H1 (cell line): ENCODE results near the gene PRDM2. TPM values are rescaled to one million over a fixed set of nuclear protein-coding genes. Genes with fewer than 3 reads are reported as not detected.

Experiments used
- CTCF ChIA-PET: fragments of 300-600 bp; sonication (Branson Sonifier 250); formaldehyde crosslinking; loops from one replicate; lab custom pipeline; 2021; ENCODE audit not compliant: partially characterized antibody; lab: Charles Lee
- POLR2A ChIA-PET: fragments of 300-600 bp; sonication (Branson Sonifier 250); formaldehyde crosslinking; loops from one replicate; lab custom pipeline; 2021; ENCODE audit warnings: inconsistent platforms; ENCODE audit not compliant: partially characterized antibody; lab: Charles Lee
- DNase-seq, 2 experiments: peaks; one replicate each; pipeline versions ENCODE4 v3.0.0 to v3.0.0-alpha.2; 2010 to 2022; ENCODE audit warnings: low spot score in 2 of 2, low read depth in 1 of 2, mixed read lengths in 1 of 2
- FAIRE-seq: peaks from 2 replicates; lab custom pipeline; 2011; peaks lifted over from hg19 to GRCh38; lab: Jason Lieb, UNC
- H2AFZ ChIP-seq: 2 replicates; pipeline ENCODE4 v1.8.1; 2012; ENCODE audit warnings: low read length, inconsistent platforms
- H2AK5ac ChIP-seq: 2 replicates; pipeline ENCODE4 v1.6.1; 2013; ENCODE audit warnings: low read depth, low read length
- H2BK120ac ChIP-seq: replicated peaks from 2 replicates; pipeline ENCODE3; 2013; ENCODE audit warnings: low read depth, low read length, inconsistent platforms
- H2BK12ac ChIP-seq: 2 replicates; pipeline ENCODE4 v1.6.1; 2013; ENCODE audit warnings: low read depth, low read length
- H2BK15ac ChIP-seq: 2 replicates; pipeline ENCODE4 v1.6.1; 2013; ENCODE audit warnings: low read length
- H2BK20ac ChIP-seq: 2 replicates; pipeline ENCODE4 v1.6.1; 2013; ENCODE audit warnings: low read length
- H2BK5ac ChIP-seq: 2 replicates; pipeline ENCODE4 v1.6.1; 2013; ENCODE audit warnings: low read depth, low read length
- H3K14ac ChIP-seq: 2 replicates; pipeline ENCODE4 v1.6.1; 2013; ENCODE audit warnings: inconsistent platforms; ENCODE audit not compliant: insufficient read length
- H3K18ac ChIP-seq: 2 replicates; pipeline ENCODE4 v1.6.1; 2013; ENCODE audit warnings: low read length; ENCODE audit errors: extremely low read depth
- H3K23ac ChIP-seq: 2 replicates; pipeline ENCODE4 v1.6.1; 2013; ENCODE audit warnings: inconsistent platforms; ENCODE audit not compliant: insufficient read length
- H3K23me2 ChIP-seq: 2 replicates; pipeline ENCODE4 v1.6.1; 2013; ENCODE audit warnings: low read depth, low read length
- H3K27ac ChIP-seq: 2 replicates; pipeline ENCODE4 v1.6.1; 2011; ENCODE audit warnings: low read depth, low read length, inconsistent platforms
- H3K27me3 ChIP-seq, 4 experiments: replicated peaks in 1 of 4; 1 replicate in 1 of 4; 2 replicates in 3 of 4; pipeline versions ENCODE4 v1.6.1 to v1.8.1; 2011 to 2013; ENCODE audit warnings: low read length in 3 of 4, mild to moderate bottlenecking in 3 of 4, inconsistent platforms in 2 of 4, mixed read lengths in 2 of 4, moderate library complexity in 1 of 4; ENCODE audit not compliant: control insufficient read depth in 3 of 4, insufficient read depth in 3 of 4; ENCODE audit errors: extremely low read depth in 1 of 4
- H3K36me3 ChIP-seq, 4 experiments: 2 replicates each; pipeline versions ENCODE4 v1.6.1 to v1.8.1; 2011 to 2013; ENCODE audit warnings: mild to moderate bottlenecking in 4 of 4, low read length in 3 of 4, moderate library complexity in 2 of 4, control low read depth in 1 of 4, inconsistent platforms in 1 of 4; ENCODE audit not compliant: insufficient read depth in 4 of 4, control insufficient read depth in 2 of 4
- H3K4ac ChIP-seq: replicated peaks from 2 replicates; pipeline ENCODE3; 2013; ENCODE audit warnings: low read length, low read depth, mixed read lengths, inconsistent platforms; ENCODE audit not compliant: insufficient read length
- H3K4me1 ChIP-seq, 4 experiments: replicated peaks in 1 of 4; 1 replicate in 1 of 4; 2 replicates in 3 of 4; pipeline versions ENCODE4 v1.6.1 to v1.8.1; 2011 to 2013; ENCODE audit warnings: low read length in 3 of 4, inconsistent platforms in 2 of 4, mixed read lengths in 1 of 4; ENCODE audit not compliant: insufficient read depth in 4 of 4, control insufficient read depth in 3 of 4
- H3K4me2 ChIP-seq, 2 experiments: 2 replicates each; pipeline versions ENCODE4 v1.6.1 to v1.8.1; 2011 to 2013; ENCODE audit warnings: low read depth in 2 of 2, low read length in 2 of 2, control low read depth in 1 of 2, inconsistent platforms in 1 of 2, mild to moderate bottlenecking in 1 of 2; ENCODE audit not compliant: insufficient read depth in 1 of 2
- H3K4me3 ChIP-seq, 4 experiments: fragments of 200-600, 300-600 bp in 1 of 4; sonication (generic), shearing (Covaris generic), sonication (Bioruptor Twin) in 1 of 4; 2 replicates each; pipeline versions ENCODE4 v1.5.1 to v1.8.1; 2011 to 2016; ENCODE audit warnings: low read length in 4 of 4, low read depth in 3 of 4, control low read depth in 2 of 4, inconsistent platforms in 2 of 4, mild to moderate bottlenecking in 2 of 4, mixed read lengths in 1 of 4, moderate library complexity in 1 of 4; ENCODE audit not compliant: insufficient read depth in 2 of 4; ENCODE audit errors: extremely low read depth in 1 of 4
- H3K56ac ChIP-seq: replicated peaks from 2 replicates; pipeline ENCODE3; 2013; ENCODE audit warnings: low read depth, mild to moderate bottlenecking, mixed read lengths, low read length, inconsistent platforms; ENCODE audit not compliant: insufficient read length
- H3K79me1 ChIP-seq: 2 replicates; pipeline ENCODE4 v1.6.1; 2013; ENCODE audit warnings: low read depth, low read length, control low read depth
- H3K79me2 ChIP-seq, 2 experiments: 2 replicates each; pipeline versions ENCODE4 v1.6.1 to v1.8.1; 2012 to 2013; ENCODE audit warnings: low read length in 2 of 2, mild to moderate bottlenecking in 2 of 2, inconsistent platforms in 1 of 2; ENCODE audit not compliant: insufficient read depth in 2 of 2, control insufficient read depth in 1 of 2
- H3K9ac ChIP-seq, 4 experiments: replicated peaks in 1 of 4; 1 replicate in 1 of 4; 2 replicates in 3 of 4; pipeline versions ENCODE4 v1.6.1 to v1.8.1; 2011 to 2013; ENCODE audit warnings: low read depth in 3 of 4, low read length in 3 of 4, control low read depth in 2 of 4, mild to moderate bottlenecking in 2 of 4, moderate library complexity in 2 of 4, inconsistent platforms in 1 of 4; ENCODE audit errors: extremely low read depth in 1 of 4
- H3K9me3 ChIP-seq, 2 experiments: 2 replicates each; pipeline versions ENCODE4 v1.6.1 to v1.8.1; 2012 to 2013; ENCODE audit warnings: mild to moderate bottlenecking in 2 of 2, moderate library complexity in 2 of 2, control low read depth in 1 of 2, inconsistent platforms in 1 of 2, low read depth in 1 of 2, low read length in 1 of 2, mixed read lengths in 1 of 2; ENCODE audit not compliant: insufficient read depth in 2 of 2
- H4K20me1 ChIP-seq, 2 experiments: replicated peaks in 1 of 2; 2 replicates each; pipeline versions ENCODE3 to v1.8.1; 2011 to 2013; ENCODE audit warnings: inconsistent platforms in 2 of 2, low read length in 2 of 2, mild to moderate bottlenecking in 1 of 2; ENCODE audit not compliant: insufficient read depth in 2 of 2, control insufficient read depth in 1 of 2
- H4K5ac ChIP-seq: 2 replicates; pipeline ENCODE4 v1.6.1; 2013; ENCODE audit warnings: low read length, low read depth, mixed read lengths, inconsistent platforms; ENCODE audit not compliant: insufficient read length
- H4K8ac ChIP-seq: 2 replicates; pipeline ENCODE4 v1.8.0; 2013; ENCODE audit warnings: mild to moderate bottlenecking, moderate library complexity, low read length, inconsistent platforms; ENCODE audit not compliant: insufficient read depth; ENCODE audit errors: extremely low read depth
- H4K91ac ChIP-seq: replicated peaks from 2 replicates; pipeline ENCODE3; 2013; ENCODE audit warnings: low read length, mixed read lengths, inconsistent platforms; ENCODE audit not compliant: insufficient read length
- CHD1 ChIP-seq: IDR thresholded peaks from 2 replicates; pipeline ENCODE4 v1.6.1; 2012; ENCODE audit warnings: low read depth, low read length, improper control_type of control experiment
- HDAC6 ChIP-seq: IDR thresholded peaks from one replicate; pipeline ENCODE4 v1.7.1; 2012; ENCODE audit warnings: low read depth, mild to moderate bottlenecking, inconsistent platforms, low read length, moderate library complexity
- NRF1 ChIP-seq: IDR thresholded peaks from 2 replicates; pipeline ENCODE4 v1.6.1; 2011; ENCODE audit warnings: mild to moderate bottlenecking, low read depth, low read length, improper control_type of control experiment
- SIN3A ChIP-seq, 2 experiments: IDR thresholded peaks in 1 of 2; conservative IDR thresholded peaks in 1 of 2; 2 replicates each; pipeline ENCODE4 v1.6.1; 2011 to 2012; ENCODE audit warnings: low read length in 2 of 2, improper control_type of control experiment in 1 of 2, low read depth in 1 of 2, mild to moderate bottlenecking in 1 of 2
- WGBS, 2 experiments: shearing (Covaris generic) in 1 of 2; methylation state at CpG; one replicate each; pipeline versions ENCODE4 v1.1.6 to v1.1.7; 2013 to 2015; ENCODE audit warnings: low lambda C conversion rate in 2 of 2, mixed read lengths in 2 of 2, inconsistent platforms in 1 of 2, low coverage in 1 of 2, missing lambda C conversion rate in 1 of 2; ENCODE audit not compliant: insufficient replicate concordance in 2 of 2, insufficient coverage in 1 of 2, insufficient read length in 1 of 2; ENCODE audit errors: extremely low coverage in 1 of 2, missing lambda C conversion rate in 1 of 2; 5-methylcytosine and 5-hydroxymethylcytosine counted together
- polyA plus RNA-seq, 7 experiments: library from polyadenylated mRNA; depleted of rRNA in 3 of 7; stranded (reverse) in 5 of 7; unstranded in 2 of 7; fragments of >200 nt in 5 of 7; fragments of 200-250 nt in 2 of 7; gene quantifications; 1 replicate in 5 of 7; 2 replicates in 1 of 7; 4 replicates in 1 of 7; pipeline versions ENCODE4 v1.2.1 to v1.2.3, GENCODE V29; 2011 to 2013; ENCODE audit warnings: missing spikeins in 2 of 7, mixed read lengths in 2 of 7
- total RNA-seq: library from RNA; stranded (reverse); fragmentation: NEBNext Ultra II Directional; extraction: Animal tissue kit (Norgen Biotek cat#: 25700); gene quantifications from 2 replicates; pipeline ENCODE4 v1.2.1, GENCODE V29; 2021

PRDM2 gene
- total and polyA plus RNA-seq, 2 of the 8 experiments (the other 6 are each of a cell fraction or from before 2014, with no cell fraction given) = 5.8 to 21.2 TPM

GRCh38 chr1:13784971-13785370 is 85.0 kb downstream of the PRDM2 start:
- Histone ChIP-seq H3K4me2 (no peak overlapping the region), H3K27ac (no peak overlapping the region), H4K5ac (no peak overlapping the region), H2BK120ac (no peak overlapping the region), H3K79me1 (no peaks in the 10 kb centered on the region; the same call in 1 of the 2 replicates), H3K4ac (no peak overlapping the region), H4K20me1 (peaks cover 3 to 4% of the 10 kb centered on the region in 2 experiments), H3K9me3 (no peaks in the 10 kb centered on the region), H3K4me1 (peaks cover 0 to 7% (median 1%) of the 10 kb centered on the region in 4 experiments; a peak in 1 of 7 replicates), H3K14ac (no peak overlapping the region), H2AFZ (no peak overlapping the region), H2BK20ac (no peak overlapping the region), H3K23me2 (no peaks in the 10 kb centered on the region), H3K79me2 (no peaks in the 10 kb centered on the region), H3K4me3 (no peak overlapping the region), H3K36me3 (peaks cover 0 to 8% (median 0%) of the 10 kb centered on the region in 4 experiments; a peak in 3 of 8 replicates), H3K27me3 (no peaks in the 10 kb centered on the region), H3K9ac (no peak overlapping the region), H4K91ac (no peak overlapping the region), H2AK5ac (no peak overlapping the region), H3K18ac (no peak overlapping the region), H3K56ac (no peak overlapping the region), H2BK5ac (no peak overlapping the region), H4K8ac (no peak overlapping the region), H3K23ac (no peak overlapping the region), H2BK15ac (no peak overlapping the region), H2BK12ac (no peak overlapping the region)
- WGBS, 2 experiments = 84% methylated on average over 5 of the region's 5 CpGs; no CpG with 5 or more reads in 1 of the 2 experiments
- FAIRE-seq (no peak), DNase-seq (no peak)
- TF ChIP-seq NRF1 (no peak), SIN3A (conservative IDR thresholded peaks at IDR 0.05 in 1 of 2, IDR thresholded peaks at IDR 0.05 in 1 of 2; ENCODE audit: low read depth in 1 of 2, low read length in 2 of 2) (no peak), CHD1 (no peak), HDAC6 (no peak)
- ChIA-PET CTCF (interaction anchor here (0.6 to 2.8 kb wide), 3 partner anchors 19 to 1978 kb away, joined by 3 to 6 read pairs (median 3); no protein-coding TSS in a partner anchor), POLR2A (no interaction called here)
